Lung (tissue), 12 donors: ENCODE data around the gene PARD6B. TPM values are rescaled to one million over a fixed set of nuclear protein-coding genes. Genes with fewer than 3 reads are reported as not detected.
"Not testable (repeated sequence)": the region's sequence is repeated elsewhere in the genome, so short reads cannot be mapped to it uniquely, and the experiment has no call there.

Source experiments
- ATAC-seq: fragments of 200-7000 bp; cut with Tn5 transposase; one replicate; pipeline ENCODE4 v1.9.1; 2020; ENCODE audit warnings: moderate number of reproducible peaks; ENCODE audit not compliant: insufficient read depth, low FRiP score
- DNase-seq, 3 donors: peaks; one replicate each; pipeline ENCODE4 v3.0.0-alpha.2; 2013 to 2017
- H3K27ac ChIP-seq, 2 donors: one replicate each; pipeline ENCODE4 v1.5.1; 2013; ENCODE audit warnings: mild to moderate bottlenecking in 2 of 2, moderate library complexity in 2 of 2, control low read depth in 1 of 2, inconsistent platforms in 1 of 2, low read depth in 1 of 2, low read length in 1 of 2
- H3K27me3 ChIP-seq, 3 donors: one replicate each; pipeline ENCODE4 v1.5.1; 2013; ENCODE audit warnings: low read length in 2 of 3; ENCODE audit not compliant: control insufficient read depth in 3 of 3, insufficient read depth in 3 of 3
- H3K36me3 ChIP-seq, 4 donors: one replicate each; pipeline ENCODE4 v1.5.1; 2013; ENCODE audit warnings: low read length in 4 of 4, mild to moderate bottlenecking in 1 of 4, moderate library complexity in 1 of 4; ENCODE audit not compliant: control insufficient read depth in 4 of 4, insufficient read depth in 4 of 4
- H3K4me1 ChIP-seq, 5 donors: one replicate each; pipeline ENCODE4 v1.5.1; 2013; ENCODE audit warnings: low read length in 5 of 5, mild to moderate bottlenecking in 2 of 5, moderate library complexity in 1 of 5; ENCODE audit not compliant: control insufficient read depth in 5 of 5, insufficient read depth in 5 of 5
- H3K4me3 ChIP-seq: one replicate; pipeline ENCODE4 v1.5.1; 2013; ENCODE audit warnings: mild to moderate bottlenecking, control low read depth, moderate library complexity
- H3K9ac ChIP-seq, 2 donors: one replicate each; pipeline ENCODE4 v1.5.1; 2013; ENCODE audit warnings: low read length in 2 of 2, control low read depth in 1 of 2; ENCODE audit not compliant: insufficient read depth in 1 of 2
- H3K9me3 ChIP-seq, 4 donors: one replicate each; pipeline ENCODE4 v1.5.1; 2013; ENCODE audit warnings: low read length in 3 of 4, mild to moderate bottlenecking in 1 of 4, moderate library complexity in 1 of 4; ENCODE audit not compliant: control insufficient read depth in 4 of 4, insufficient read depth in 3 of 4
- CTCF ChIP-seq: IDR thresholded peaks from 2 replicates; pipeline ENCODE4 v1.5.1; 2012; ENCODE audit warnings: mild to moderate bottlenecking; ENCODE audit errors: control extremely low read depth, extremely low read depth
- WGBS, 2 donors: extraction: QIAGEN DNeasy Blood & Tissue Kit; methylation state at CpG; one replicate each; pipeline ENCODE4 v1.1.7; 2013; 5-methylcytosine and 5-hydroxymethylcytosine counted together
- polyA plus RNA-seq, 2 donors: library from polyadenylated mRNA; stranded (reverse); fragments of 200-250 nt; gene quantifications; one replicate each; pipeline ENCODE4 v1.2.1, GENCODE V29; 2013
- total RNA-seq, 2 donors: library from RNA; depleted of rRNA in 1 of 2; stranded (reverse); fragments of >200 nt in 1 of 2; gene quantifications; one replicate each; pipeline ENCODE4 v1.2.1, GENCODE V29; 2014 to 2021
- donor health status: control.
- donor health status: control.
- donor health status: Bipolar disorder and iron deficiency.
- donor health status: healthy.
- donor health status: DM: yes; HTN: yes; CAD: no.

Gene PARD6B
- total and polyA plus RNA-seq, 4 donors = 2.0 to 41.8 (median 25.8) TPM

DNA sequence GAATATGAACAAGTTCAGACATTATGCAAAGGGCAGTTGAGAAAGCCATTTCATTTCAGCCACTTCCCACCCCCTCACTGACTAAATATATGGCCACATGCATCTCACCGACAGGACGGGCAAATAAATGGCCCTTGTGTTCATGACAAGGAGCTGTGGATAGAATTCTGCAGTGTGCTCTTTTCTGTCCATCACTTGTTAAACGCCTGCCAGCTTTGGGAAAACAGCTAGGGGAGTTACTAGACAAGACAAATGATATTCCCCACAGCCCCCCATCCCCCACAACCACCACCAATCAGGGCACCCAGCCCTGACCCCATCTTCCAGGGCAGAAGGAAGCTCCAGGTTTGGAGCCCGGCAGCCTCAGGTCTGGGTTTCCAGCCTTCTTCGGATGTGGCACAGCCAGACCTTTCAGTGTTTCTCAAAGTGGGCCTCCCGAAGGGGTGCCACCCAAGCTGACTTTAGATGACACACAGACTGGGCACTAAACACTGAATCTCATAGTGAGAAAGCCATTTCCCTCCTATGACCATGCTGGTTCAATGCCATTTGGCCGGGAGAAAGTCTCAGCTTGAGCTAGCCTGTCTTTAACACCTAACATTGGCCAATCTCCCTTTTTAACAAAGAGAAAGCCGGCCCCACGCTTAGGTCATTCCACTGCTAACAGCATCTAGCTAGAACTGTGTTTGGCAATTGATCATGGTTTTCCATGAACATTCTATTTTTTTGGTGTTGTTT lies 36.1 kb upstream of the PARD6B start:
- peaks cover 0 to 2% (median 0%) of the 10 kb centered on the region in 3 donors for H3K27me3 ChIP-seq
- no peak overlapping the region for H3K4me3 ChIP-seq
- WGBS, 2 donors = 64 to 81% methylated on average over 9 of the region's 9 CpGs
- peaks cover 0 to 33% (median 6%) of the 10 kb centered on the region in 5 donors for H3K4me1 ChIP-seq
- H3K36me3 ChIP-seq = no peaks in the 10 kb centered on the region
- ATAC-seq (peak; percentile 67), DNase-seq (peak; percentile 75 to 93 (median 90))
- H3K27ac ChIP-seq = peak overlapping the region in 1 of 2 donors; percentile 8
- no peak overlapping the region for H3K9ac ChIP-seq
- TF ChIP-seq CTCF = no peak
- no peaks in the 10 kb centered on the region for H3K9me3 ChIP-seq

DNA sequence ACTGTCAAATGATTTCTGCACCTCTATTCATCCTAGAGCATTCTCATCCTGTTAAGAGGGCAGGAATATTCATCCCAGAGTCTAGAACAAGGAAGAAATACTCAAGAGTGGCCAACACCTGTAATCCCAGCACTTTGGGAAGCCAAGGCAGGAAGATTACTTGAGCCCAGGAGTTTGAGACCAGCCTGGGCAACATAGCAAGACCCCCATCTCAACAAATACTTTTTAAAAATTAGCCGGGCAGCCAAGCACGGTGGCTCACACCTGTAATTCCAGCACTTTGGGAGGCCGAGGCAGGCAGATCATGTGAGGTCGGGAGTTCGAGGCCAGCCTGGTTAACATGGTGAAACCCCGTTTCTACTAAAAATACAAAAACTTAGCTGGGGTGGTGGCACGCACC lies 33.1 kb upstream of the PARD6B start:
- H3K9ac ChIP-seq, H3K27ac ChIP-seq, H3K27me3 ChIP-seq, H3K9me3 ChIP-seq, DNase-seq, H3K4me3 ChIP-seq, ATAC-seq, H3K36me3 ChIP-seq: not testable (repeated sequence)
- peaks cover 0 to 18% (median 3%) of the 10 kb centered on the region in 5 donors for H3K4me1 ChIP-seq
- WGBS, 2 donors = 95 to 99% methylated on average over 7 of the region's 7 CpGs

- Histone ChIP-seq H3K9me3 (no peaks in the 10 kb centered on the region), H3K9ac (no peak overlapping the region), H3K36me3 (no peaks in the 10 kb centered on the region), H3K4me3 (no peak overlapping the region), H3K27me3 (no peaks in the 10 kb centered on the region), H3K4me1 (peaks cover 0 to 17% (median 3%) of the 10 kb centered on the region in 5 donors), H3K27ac (no peak overlapping the region)
- DNase-seq (no peak), ATAC-seq (no peak)
- no peak for TF ChIP-seq CTCF
- WGBS, 2 donors = 95 to 97% methylated on average over 5 of the region's 5 CpGs
Measured at GRCh38 chr20:50699688-50700087, 31.7 kb upstream of the PARD6B start.

GRCh38 chr20:50701041-50701963 lies 30.1 kb upstream of the PARD6B start:
- Histone ChIP-seq H3K36me3 (no peaks in the 10 kb centered on the region), H3K9me3 (no peaks in the 10 kb centered on the region), H3K4me1 (peaks cover 0 to 11% (median 0%) of the 10 kb centered on the region in 5 donors), H3K27me3 (no peaks in the 10 kb centered on the region), H3K27ac (no peak overlapping the region), H3K4me3 (no peak overlapping the region), H3K9ac (no peak overlapping the region)
- 82 to 87% methylated on average over 11 of the region's 11 CpGs for WGBS, 2 donors
- no peak for ATAC-seq
- DNase-seq = no peak
- TF ChIP-seq CTCF = no peak

DNA sequence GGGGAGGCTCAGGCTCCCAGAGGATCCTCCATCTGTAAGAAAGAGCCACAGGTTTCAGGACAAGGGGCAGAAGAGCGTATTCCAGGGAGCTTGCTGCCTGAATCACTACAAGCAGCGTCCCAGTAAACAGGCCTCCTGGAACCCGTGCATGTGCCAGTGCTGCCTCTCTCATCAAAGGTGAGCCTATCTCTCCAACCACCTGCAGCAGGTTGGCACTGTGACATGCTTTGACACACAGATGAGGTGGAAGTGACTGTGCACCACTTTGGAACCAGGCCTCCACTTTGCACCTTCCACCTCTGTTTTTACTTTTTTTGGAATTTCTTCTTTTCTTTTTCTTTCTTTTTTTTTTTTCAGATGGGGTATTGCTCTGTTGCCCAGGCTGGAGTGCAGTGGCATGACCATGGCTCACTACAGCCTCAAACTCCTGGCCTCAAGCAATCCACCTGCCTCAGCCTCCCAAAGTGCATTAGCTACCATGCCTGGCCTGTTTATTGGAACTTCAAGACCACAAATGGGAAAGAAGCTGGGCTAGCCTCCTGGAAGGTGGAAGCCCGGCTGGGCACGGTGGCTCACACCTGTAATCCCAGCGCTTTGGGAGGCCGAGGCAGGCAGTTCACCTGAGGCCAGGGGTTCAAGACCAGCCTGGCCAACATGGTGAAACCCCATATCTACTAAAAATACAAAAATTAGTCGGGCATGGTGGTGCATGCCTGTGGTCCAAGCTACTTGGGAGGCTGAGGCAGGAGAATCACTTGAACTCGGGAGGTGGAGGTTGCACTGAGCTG lies 27.5 kb upstream of the PARD6B start:
- not testable (repeated sequence) for DNase-seq, H3K27ac ChIP-seq, H3K4me3 ChIP-seq, H3K27me3 ChIP-seq, ATAC-seq, H3K36me3 ChIP-seq, H3K9me3 ChIP-seq, H3K9ac ChIP-seq
- peaks cover 0 to 11% (median 0%) of the 10 kb centered on the region in 5 donors for H3K4me1 ChIP-seq
- WGBS, 2 donors = 88 to 90% methylated on average over 9 of the region's 9 CpGs
